ENCODE measurements around the gene FUBP1.
"Not testable (repeated sequence)": the region's sequence is repeated elsewhere in the genome, so short reads cannot be mapped to it uniquely, and the experiment has no call there.

FUBP1 gene

GRCh38 chr1:77984629-77985028 lies 5.8 kb upstream of the FUBP1 start:
- H3K27ac ChIP-seq, result no peak overlapping the region
- TF ChIP-seq, protein P1, sequence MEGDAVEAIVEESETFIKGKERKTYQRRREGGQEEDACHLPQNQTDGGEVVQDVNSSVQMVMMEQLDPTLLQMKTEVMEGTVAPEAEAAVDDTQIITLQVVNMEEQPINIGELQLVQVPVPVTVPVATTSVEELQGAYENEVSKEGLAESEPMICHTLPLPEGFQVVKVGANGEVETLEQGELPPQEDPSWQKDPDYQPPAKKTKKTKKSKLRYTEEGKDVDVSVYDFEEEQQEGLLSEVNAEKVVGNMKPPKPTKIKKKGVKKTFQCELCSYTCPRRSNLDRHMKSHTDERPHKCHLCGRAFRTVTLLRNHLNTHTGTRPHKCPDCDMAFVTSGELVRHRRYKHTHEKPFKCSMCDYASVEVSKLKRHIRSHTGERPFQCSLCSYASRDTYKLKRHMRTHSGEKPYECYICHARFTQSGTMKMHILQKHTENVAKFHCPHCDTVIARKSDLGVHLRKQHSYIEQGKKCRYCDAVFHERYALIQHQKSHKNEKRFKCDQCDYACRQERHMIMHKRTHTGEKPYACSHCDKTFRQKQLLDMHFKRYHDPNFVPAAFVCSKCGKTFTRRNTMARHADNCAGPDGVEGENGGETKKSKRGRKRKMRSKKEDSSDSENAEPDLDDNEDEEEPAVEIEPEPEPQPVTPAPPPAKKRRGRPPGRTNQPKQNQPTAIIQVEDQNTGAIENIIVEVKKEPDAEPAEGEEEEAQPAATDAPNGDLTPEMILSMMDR (conservative IDR thresholded peaks at IDR 0.05), result no peak

- TF ChIP-seq, protein P1 (conservative IDR thresholded peaks at IDR 0.05), result no peak
- H3K27ac ChIP-seq, result no peak overlapping the region
Observed at GRCh38 chr1:77983997-77984355, 5.1 kb upstream of the FUBP1 start.

DNA sequence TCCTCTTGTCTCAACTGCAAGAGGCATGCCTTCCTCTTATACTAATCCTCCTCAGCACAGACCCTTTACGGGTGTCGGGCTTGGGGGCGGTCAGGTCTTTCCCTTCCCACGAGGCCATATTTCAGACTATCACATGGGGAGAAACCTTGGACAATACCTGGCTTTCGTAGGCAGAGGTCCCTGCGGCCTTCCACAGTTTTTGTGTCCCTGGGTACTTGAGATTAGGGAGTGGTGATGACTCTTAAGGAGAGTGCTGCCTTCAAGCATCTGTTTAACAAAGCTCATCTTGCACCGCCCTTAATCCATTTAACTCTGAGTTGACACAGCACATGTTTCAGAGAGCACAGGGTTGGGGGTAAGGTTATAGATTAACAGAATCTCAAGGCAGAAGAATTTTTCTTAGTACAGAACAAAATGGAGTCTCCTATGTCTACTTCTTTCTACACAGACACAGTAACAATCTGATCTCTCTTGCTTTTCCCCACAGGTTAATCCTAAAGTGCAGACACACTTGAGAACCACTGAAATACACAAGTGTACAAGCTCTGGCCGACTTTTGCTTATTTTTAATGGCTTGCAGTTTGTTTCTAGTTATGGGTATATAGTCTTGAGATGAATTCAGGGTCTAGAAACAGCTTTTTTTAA lies 4.6 kb upstream of the FUBP1 start:
- not testable (repeated sequence) for H3K27ac ChIP-seq

- peak overlapping the region; percentile 98 for H3K27ac ChIP-seq
- TF ChIP-seq, protein P1 (conservative IDR thresholded peaks at IDR 0.05), result no peak
Observed at GRCh38 chr1:77978293-77978968, 441 bp downstream of the FUBP1 start.

DNA sequence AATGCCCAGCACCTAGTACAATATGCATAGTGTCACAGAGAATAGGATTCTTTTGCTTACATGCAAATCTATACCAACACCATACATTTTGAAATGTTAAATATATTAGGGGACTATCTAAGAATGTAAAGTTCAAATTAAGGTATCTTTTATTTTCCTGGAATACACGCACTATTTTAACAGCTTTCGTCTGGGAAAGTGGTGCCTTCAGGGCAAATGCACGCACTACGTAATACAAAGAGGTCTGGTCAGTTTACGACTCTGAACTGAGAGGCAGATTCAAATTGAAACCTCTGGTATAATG lies 931 bp downstream of the FUBP1 start:
- peak overlapping the region; percentile 98 for H3K27ac ChIP-seq
- TF ChIP-seq, protein P1 (conservative IDR thresholded peaks at IDR 0.05), result no peak

- peak overlapping the region; percentile 98 for H3K27ac ChIP-seq
- TF ChIP-seq, protein P1 (conservative IDR thresholded peaks at IDR 0.05), result no peak
Observed at GRCh38 chr1:77976433-77977076, 2.3 kb downstream of the FUBP1 start.

DNA sequence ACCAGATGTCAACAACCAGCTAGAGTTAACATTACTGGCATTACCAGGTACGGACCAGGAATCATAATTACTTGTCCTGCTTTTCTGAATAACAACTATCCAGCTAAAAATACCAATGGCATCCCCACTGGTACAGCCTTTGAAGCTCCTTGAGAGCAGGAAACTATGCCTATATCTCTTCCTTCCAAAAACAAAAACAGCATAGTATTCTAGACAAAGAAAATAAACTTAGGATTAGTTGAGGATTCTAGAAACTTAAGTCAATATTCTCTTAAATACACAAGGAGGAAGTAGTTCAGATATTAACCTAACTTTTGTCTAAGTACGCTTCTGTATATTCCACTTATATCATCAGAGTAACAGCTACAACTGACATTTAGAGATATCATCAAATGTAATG lies 3.0 kb downstream of the FUBP1 start:
- TF ChIP-seq, protein P1 (conservative IDR thresholded peaks at IDR 0.05), result no peak
- H3K27ac ChIP-seq, result peak overlapping the region; percentile 98; the same call in 1 of the 2 replicates

DNA sequence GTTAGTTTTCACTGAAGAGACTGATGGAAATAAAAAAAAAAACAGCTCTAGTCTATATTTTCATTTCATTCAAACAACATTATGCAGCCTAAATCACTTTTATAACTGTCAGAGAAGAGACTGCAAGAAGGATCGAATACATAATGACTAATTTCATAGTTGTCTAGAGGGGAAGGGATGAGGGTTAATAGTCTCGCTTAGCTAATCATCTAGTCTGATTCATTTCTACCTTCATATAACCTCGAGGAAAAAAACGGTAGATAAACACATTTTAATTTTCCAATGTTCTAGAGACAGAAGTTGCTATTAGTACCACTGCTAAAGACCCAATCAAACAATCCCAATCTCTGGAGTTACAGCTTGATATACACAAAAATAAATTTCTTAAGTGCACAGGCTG lies 3.5 kb downstream of the FUBP1 start:
- TF ChIP-seq, protein P1 (conservative IDR thresholded peaks at IDR 0.05), result no peak
- H3K27ac ChIP-seq, result peak overlapping the region; percentile 98; the same call in 1 of the 2 replicates
